ENCODE measurements around the gene SYT17.

SYT17 gene

GRCh38 chr16:19239511-19240155 is 71.6 kb downstream of the SYT17 start:
- H3F3A ChIP-seq (ENCODE audit: low read depth) = no peaks in the 10 kb centered on the region

GRCh38 chr16:19240494-19240893 is 72.5 kb downstream of the SYT17 start:
- no peaks in the 10 kb centered on the region for H3F3A ChIP-seq (ENCODE audit: low read depth)
- TF ChIP-seq, protein P1, sequence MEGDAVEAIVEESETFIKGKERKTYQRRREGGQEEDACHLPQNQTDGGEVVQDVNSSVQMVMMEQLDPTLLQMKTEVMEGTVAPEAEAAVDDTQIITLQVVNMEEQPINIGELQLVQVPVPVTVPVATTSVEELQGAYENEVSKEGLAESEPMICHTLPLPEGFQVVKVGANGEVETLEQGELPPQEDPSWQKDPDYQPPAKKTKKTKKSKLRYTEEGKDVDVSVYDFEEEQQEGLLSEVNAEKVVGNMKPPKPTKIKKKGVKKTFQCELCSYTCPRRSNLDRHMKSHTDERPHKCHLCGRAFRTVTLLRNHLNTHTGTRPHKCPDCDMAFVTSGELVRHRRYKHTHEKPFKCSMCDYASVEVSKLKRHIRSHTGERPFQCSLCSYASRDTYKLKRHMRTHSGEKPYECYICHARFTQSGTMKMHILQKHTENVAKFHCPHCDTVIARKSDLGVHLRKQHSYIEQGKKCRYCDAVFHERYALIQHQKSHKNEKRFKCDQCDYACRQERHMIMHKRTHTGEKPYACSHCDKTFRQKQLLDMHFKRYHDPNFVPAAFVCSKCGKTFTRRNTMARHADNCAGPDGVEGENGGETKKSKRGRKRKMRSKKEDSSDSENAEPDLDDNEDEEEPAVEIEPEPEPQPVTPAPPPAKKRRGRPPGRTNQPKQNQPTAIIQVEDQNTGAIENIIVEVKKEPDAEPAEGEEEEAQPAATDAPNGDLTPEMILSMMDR (conservative IDR thresholded peaks at IDR 0.05; ENCODE audit: low read length) = no peak
- no peak for TF ChIP-seq EZH2phosphoT487 (IDR thresholded peaks at IDR 0.05; ENCODE audit: borderline replicate concordance)
- no peaks in the 10 kb centered on the region for H3K27me3 ChIP-seq (ENCODE audit: insufficient read depth, low read length, poor library complexity, severe bottlenecking)
- no peaks in the 10 kb centered on the region for H3K4me1 ChIP-seq (ENCODE audit: insufficient read depth, low read length, poor library complexity, severe bottlenecking)
- H3K9ac ChIP-seq (ENCODE audit: low read depth, low read length, poor library complexity, severe bottlenecking) = no peak overlapping the region
- no peaks in the 10 kb centered on the region for H3K79me2 ChIP-seq (ENCODE audit: insufficient read depth, low read length)
- no peak overlapping the region for H2AFZ ChIP-seq (ENCODE audit: low read length)
- no peaks in the 10 kb centered on the region for H4K20me1 ChIP-seq (ENCODE audit: insufficient read depth, low read length, poor library complexity, severe bottlenecking)
- H3K9me3 ChIP-seq (ENCODE audit: insufficient read depth, low read depth, low read length) = peaks cover 32% of the 10 kb centered on the region; the same call in 1 of the 2 replicates
- no peak overlapping the region for H3K4me3 ChIP-seq (ENCODE audit: low read length, poor library complexity, severe bottlenecking)
- no peaks in the 10 kb centered on the region for H3K36me3 ChIP-seq (ENCODE audit: insufficient read depth, low read length)
- H3K4me2 ChIP-seq (ENCODE audit: low read depth, low read length, poor library complexity, severe bottlenecking) = no peak overlapping the region
- H3K9me2 ChIP-seq (replicated peaks; ENCODE audit: low read depth, low read length) = no peaks in the 10 kb centered on the region

More at GRCh38 chr16:19239511-19240155, 71.6 kb downstream of the SYT17 start:
- TF ChIP-seq EZH2phosphoT487 (IDR thresholded peaks at IDR 0.05; ENCODE audit: borderline replicate concordance) = no peak
- TF ChIP-seq, protein P1 (conservative IDR thresholded peaks at IDR 0.05; ENCODE audit: low read length) = no peak
- peaks cover 40% of the 10 kb centered on the region; the same call in 1 of the 2 replicates for H3K9me3 ChIP-seq (ENCODE audit: insufficient read depth, low read depth, low read length)
- H3K9ac ChIP-seq (ENCODE audit: low read depth, low read length, poor library complexity, severe bottlenecking) = no peak overlapping the region
- H3K27me3 ChIP-seq (ENCODE audit: insufficient read depth, low read length, poor library complexity, severe bottlenecking) = no peaks in the 10 kb centered on the region
- H3K4me3 ChIP-seq (ENCODE audit: low read length, poor library complexity, severe bottlenecking) = no peak overlapping the region
- H3K4me1 ChIP-seq (ENCODE audit: insufficient read depth, low read length, poor library complexity, severe bottlenecking) = no peaks in the 10 kb centered on the region
- no peak overlapping the region for H3K4me2 ChIP-seq (ENCODE audit: low read depth, low read length, poor library complexity, severe bottlenecking)
- H4K20me1 ChIP-seq (ENCODE audit: insufficient read depth, low read length, poor library complexity, severe bottlenecking) = no peaks in the 10 kb centered on the region
- H3K36me3 ChIP-seq (ENCODE audit: insufficient read depth, low read length) = no peaks in the 10 kb centered on the region
- no peaks in the 10 kb centered on the region for H3K9me2 ChIP-seq (replicated peaks; ENCODE audit: low read depth, low read length)
- no peak overlapping the region for H2AFZ ChIP-seq (ENCODE audit: low read length)
- no peaks in the 10 kb centered on the region for H3K79me2 ChIP-seq (ENCODE audit: insufficient read depth, low read length)

- H3K9me3 ChIP-seq (ENCODE audit: insufficient read depth, low read depth, low read length) = peaks cover 25% of the 10 kb centered on the region; the same call in 1 of the 2 replicates
- TF ChIP-seq EZH2phosphoT487 (IDR thresholded peaks at IDR 0.05; ENCODE audit: borderline replicate concordance) = no peak
- TF ChIP-seq, protein P1 (conservative IDR thresholded peaks at IDR 0.05; ENCODE audit: low read length) = no peak
- H3K4me1 ChIP-seq (ENCODE audit: insufficient read depth, low read length, poor library complexity, severe bottlenecking) = no peaks in the 10 kb centered on the region
These were observed 73.5 kb downstream of the SYT17 start for GRCh38 chr16:19241512-19241911.

More at GRCh38 chr16:19241512-19241911, 73.5 kb downstream of the SYT17 start:
- no peak overlapping the region for H3K9ac ChIP-seq (ENCODE audit: low read depth, low read length, poor library complexity, severe bottlenecking)
- no peaks in the 10 kb centered on the region for H3K79me2 ChIP-seq (ENCODE audit: insufficient read depth, low read length)
- H2AFZ ChIP-seq (ENCODE audit: low read length) = no peak overlapping the region
- no peak overlapping the region for H3K4me3 ChIP-seq (ENCODE audit: low read length, poor library complexity, severe bottlenecking)
- H4K20me1 ChIP-seq (ENCODE audit: insufficient read depth, low read length, poor library complexity, severe bottlenecking) = no peaks in the 10 kb centered on the region
- no peaks in the 10 kb centered on the region for H3K9me2 ChIP-seq (replicated peaks; ENCODE audit: low read depth, low read length)
- no peaks in the 10 kb centered on the region for H3K36me3 ChIP-seq (ENCODE audit: insufficient read depth, low read length)
- no peaks in the 10 kb centered on the region for H3K27me3 ChIP-seq (ENCODE audit: insufficient read depth, low read length, poor library complexity, severe bottlenecking)
- no peak overlapping the region for H3K4me2 ChIP-seq (ENCODE audit: low read depth, low read length, poor library complexity, severe bottlenecking)
- no peaks in the 10 kb centered on the region for H3F3A ChIP-seq (ENCODE audit: low read depth)

All from Loucy (cell line).